ENCODE data around the gene ALAD. TPM values are rescaled to one million over a fixed set of nuclear protein-coding genes. Genes with fewer than 3 reads are reported as not detected.

The ALAD gene
- total and polyA plus RNA-seq, 2 of the 8 experiments (the other 6 are each of a cell fraction or from before 2014, with no cell fraction given): 8.2 to 15.3 TPM

- H3K18ac ChIP-seq (ENCODE audit: extremely low read depth, low read length): no peak overlapping the region
- H3K4me2 ChIP-seq (ENCODE audit: insufficient read depth in 1 of 2, low read depth in 2 of 2, low read length in 2 of 2): no peak overlapping the region
- ChIA-PET POLR2A (ENCODE audit: partially characterized antibody) (interaction anchor here (0.9 to 6.3 kb wide), 3 partner anchors 12 to 28 kb away, joined by 3 to 43 read pairs (median 3); partner anchors contain the start of genes C9orf43 and POLE3), CTCF (ENCODE audit: partially characterized antibody) (interaction anchor here (0.9 to 9.0 kb wide), 12 partner anchors 9 to 258 kb away, joined by 3 to 61 read pairs (median 4); partner anchors contain the start of genes C9orf43 and POLE3)
- no peak overlapping the region; the same call in 1 of the 2 replicates for H2BK5ac ChIP-seq (ENCODE audit: low read depth, low read length)
- no peak overlapping the region for H4K91ac ChIP-seq (replicated peaks; ENCODE audit: insufficient read length, low read length)
- H3K27ac ChIP-seq (ENCODE audit: low read depth, low read length): no peak overlapping the region
- H2BK15ac ChIP-seq (ENCODE audit: low read length): no peak overlapping the region
- DNase-seq (ENCODE audit: low read depth in 1 of 2, low spot score in 2 of 2): no peak
- no peak overlapping the region for H4K8ac ChIP-seq (ENCODE audit: extremely low read depth, insufficient read depth, low read length)
- H2BK12ac ChIP-seq (ENCODE audit: low read depth, low read length): no peak overlapping the region
- no peak overlapping the region for H3K4me3 ChIP-seq (ENCODE audit: extremely low read depth in 1 of 4, insufficient read depth in 2 of 4, low read depth in 3 of 4, low read length in 4 of 4)
- no peak overlapping the region for H3K14ac ChIP-seq (ENCODE audit: insufficient read length)
- H2AK5ac ChIP-seq (ENCODE audit: low read depth, low read length): no peak overlapping the region
- no peak overlapping the region for H3K9ac ChIP-seq (replicated peaks in 1 of 4; ENCODE audit: extremely low read depth in 1 of 4, low read depth in 3 of 4, low read length in 3 of 4)
- H3K23ac ChIP-seq (ENCODE audit: insufficient read length): no peak overlapping the region
- FAIRE-seq: no peak
- no peaks in the 10 kb centered on the region for H4K20me1 ChIP-seq (replicated peaks in 1 of 2; ENCODE audit: control insufficient read depth in 1 of 2, insufficient read depth in 2 of 2, low read length in 2 of 2)
- no peaks in the 10 kb centered on the region; the same call in 1 of the 2 replicates for H3K79me1 ChIP-seq (ENCODE audit: low read depth, low read length)
- H2BK120ac ChIP-seq (replicated peaks; ENCODE audit: low read depth, low read length): no peak overlapping the region
- no peaks in the 10 kb centered on the region for H3K36me3 ChIP-seq (ENCODE audit: control insufficient read depth in 2 of 4, insufficient read depth in 4 of 4, low read length in 3 of 4)
- no peak overlapping the region for H3K4ac ChIP-seq (replicated peaks; ENCODE audit: insufficient read length, low read depth, low read length)
- peaks cover 0 to 2% (median 0%) of the 10 kb centered on the region in 4 experiments; a peak in 2 of 7 replicates for H3K4me1 ChIP-seq (replicated peaks in 1 of 4; ENCODE audit: control insufficient read depth in 3 of 4, insufficient read depth in 4 of 4, low read length in 3 of 4)
- no peak overlapping the region for H4K5ac ChIP-seq (ENCODE audit: insufficient read length, low read depth, low read length)
- H3K56ac ChIP-seq (replicated peaks; ENCODE audit: insufficient read length, low read depth, low read length): no peak overlapping the region
- no peaks in the 10 kb centered on the region for H3K79me2 ChIP-seq (ENCODE audit: control insufficient read depth in 1 of 2, insufficient read depth in 2 of 2, low read length in 2 of 2)
- H2AFZ ChIP-seq (ENCODE audit: low read length): no peak overlapping the region
- no peaks in the 10 kb centered on the region for H3K23me2 ChIP-seq (ENCODE audit: low read depth, low read length)
- H3K27me3 ChIP-seq (replicated peaks in 1 of 4; ENCODE audit: control insufficient read depth in 3 of 4, extremely low read depth in 1 of 4, insufficient read depth in 3 of 4, low read length in 3 of 4): no peaks in the 10 kb centered on the region
- H3K9me3 ChIP-seq (ENCODE audit: insufficient read depth in 2 of 2, low read depth in 1 of 2, low read length in 1 of 2): no peaks in the 10 kb centered on the region
- WGBS, 2 experiments (ENCODE audit: extremely low coverage in 1 of 2, insufficient coverage in 1 of 2, insufficient read length in 1 of 2, insufficient replicate concordance in 2 of 2, low coverage in 1 of 2, low lambda C conversion rate in 2 of 2, missing lambda C conversion rate in 1 of 2): 88% methylated on average over 5 of the region's 5 CpGs; no CpG with 5 or more reads in 1 of the 2 experiments
- H2BK20ac ChIP-seq (ENCODE audit: low read length): no peak overlapping the region
- TF ChIP-seq SIX5 (IDR thresholded peaks at IDR 0.05; ENCODE audit: low read depth, low read length) (no peak), RBBP5 (IDR thresholded peaks at IDR 0.05; ENCODE audit: borderline replicate concordance, low read depth, low read length) (no peak), SP1 (IDR thresholded peaks at IDR 0.05; ENCODE audit: low read depth, low read length) (no peak), CHD2 (IDR thresholded peaks at IDR 0.05; ENCODE audit: low read length) (no peak), HDAC2 (IDR thresholded peaks at IDR 0.05; ENCODE audit: borderline replicate concordance in 1 of 2, low read depth in 2 of 2, low read length in 2 of 2) (no peak), SIRT6 (IDR thresholded peaks at IDR 0.05; ENCODE audit: low read length) (no peak), CEBPB (IDR thresholded peaks at IDR 0.05; ENCODE audit: low read depth, low read length) (no peak), CBX8 (IDR thresholded peaks at IDR 0.05; ENCODE audit: borderline replicate concordance, low read depth, low read length) (no peak)
Measured at GRCh38 chr9:113398796-113399195, 2.3 kb downstream of the ALAD start.

All from H1 (cell line).